ENCODE data around the gene AJM1.

Gene AJM1

GRCh38 chr9:136808075-136808805, 34.0 kb upstream of the AJM1 start:
- no peak for DNase-seq (ENCODE audit: low read depth)

GRCh38 chr9:136808806-136809158, 33.5 kb upstream of the AJM1 start:
- DNase-seq (ENCODE audit: low read depth) = no peak

- no peak for DNase-seq (ENCODE audit: low read depth)
Measured at GRCh38 chr9:136814725-136815421, 27.4 kb upstream of the AJM1 start.

- no peak for DNase-seq (ENCODE audit: low read depth)
Measured at GRCh38 chr9:136815422-136815782, 26.9 kb upstream of the AJM1 start.

- no peak for DNase-seq (ENCODE audit: low read depth)
Measured at GRCh38 chr9:136820971-136821825, 21.1 kb upstream of the AJM1 start.

GRCh38 chr9:136821826-136822544, 20.3 kb upstream of the AJM1 start:
- DNase-seq (ENCODE audit: low read depth) = no peak

- DNase-seq (ENCODE audit: low read depth) = no peak
Measured at GRCh38 chr9:136823136-136824046, 18.9 kb upstream of the AJM1 start.

GRCh38 chr9:136824496-136825225, 17.6 kb upstream of the AJM1 start:
- no peak for DNase-seq (ENCODE audit: low read depth)

- DNase-seq (ENCODE audit: low read depth) = no peak
Measured at GRCh38 chr9:136825295-136826187, 16.7 kb upstream of the AJM1 start.

- DNase-seq (ENCODE audit: low read depth) = no peak
Measured at GRCh38 chr9:136826188-136826541, 16.1 kb upstream of the AJM1 start.

GRCh38 chr9:136826703-136827582, 15.3 kb upstream of the AJM1 start:
- no peak for DNase-seq (ENCODE audit: low read depth)

GRCh38 chr9:136827794-136828473, 14.3 kb upstream of the AJM1 start:
- DNase-seq (ENCODE audit: low read depth) = no peak

- no peak for DNase-seq (ENCODE audit: low read depth)
Measured at GRCh38 chr9:136828474-136829140, 13.7 kb upstream of the AJM1 start.

- no peak for DNase-seq (ENCODE audit: low read depth)
Measured at GRCh38 chr9:136829412-136829811, 12.9 kb upstream of the AJM1 start.

- DNase-seq (ENCODE audit: low read depth) = no peak
Measured at GRCh38 chr9:136829981-136830885, 12.0 kb upstream of the AJM1 start.

- DNase-seq (ENCODE audit: low read depth) = no peak
Measured at GRCh38 chr9:136831002-136831719, 11.1 kb upstream of the AJM1 start.
